ENCODE data around the gene APCDD1L.

- TF ChIP-seq CEBPB (IDR thresholded peaks at IDR 0.05) (no peak), EP300 (IDR thresholded peaks at IDR 0.05; ENCODE audit: borderline replicate concordance) (no peak), RAD21 (IDR thresholded peaks at IDR 0.05; ENCODE audit: low read depth) (no peak), TAF1 (IDR thresholded peaks at IDR 0.05; ENCODE audit: low read depth) (no peak), MAX (IDR thresholded peaks at IDR 0.05) (no peak), CREB1 (IDR thresholded peaks at IDR 0.05; ENCODE audit: low read depth) (no peak), TCF12 (IDR thresholded peaks at IDR 0.05; ENCODE audit: low read depth) (no peak), EGR1 (IDR thresholded peaks at IDR 0.05) (no peak), ZBTB7A (IDR thresholded peaks at IDR 0.05; ENCODE audit: low read depth) (no peak), REST (IDR thresholded peaks at IDR 0.05; ENCODE audit: low read depth) (no peak), YY1 (IDR thresholded peaks at IDR 0.05; ENCODE audit: low read depth) (no peak), USF1 (IDR thresholded peaks at IDR 0.05) (no peak)
Measured at GRCh38 chr20:58512808-58513552, 2.2 kb downstream of the APCDD1L start.

All from Ishikawa (cell line).